Caco-2 (cell line): ENCODE results near the gene MSH3. TPM values are rescaled to one million over a fixed set of nuclear protein-coding genes. Genes with fewer than 3 reads are reported as not detected.

ENCODE experiments used
- BruUV-seq: library from RNA; stranded (reverse); fragments of 400-500 nt; replicated peaks from 2 replicates; lab custom pipeline; 2021; lab: Mats Ljungman, UMichigan
- CTCF ChIA-PET: fragments of 300-600 bp; sonication (Branson Sonifier 250); formaldehyde crosslinking; loops from one replicate; lab custom pipeline; 2022; ENCODE audit warnings: antibody characterized with exemption; lab: Charles Lee
- POLR2A ChIA-PET: fragments of 300-600 bp; sonication (Branson Sonifier 250); formaldehyde crosslinking; loops from one replicate; lab custom pipeline; 2022; ENCODE audit warnings: antibody characterized with exemption; lab: Charles Lee
- DNase-seq, 2 experiments: peaks; one replicate each; pipeline versions ENCODE4 v3.0.0 to v3.0.0-alpha.2; 2020 to 2022
- H3K27me3 ChIP-seq: replicated peaks from 2 replicates; pipeline ENCODE4 v1.6.0; 2011; ENCODE audit warnings: low read length; ENCODE audit not compliant: control insufficient read depth, insufficient read depth
- H3K36me3 ChIP-seq: 2 replicates; pipeline ENCODE4 v1.5.1; 2011; ENCODE audit warnings: low read length; ENCODE audit not compliant: control insufficient read depth, insufficient read depth
- H3K4me1 ChIP-seq: fragments of 250-450 bp; sonication (Bioruptor Pico); 2 replicates; pipeline ENCODE4 v1.5.1; 2020; ENCODE audit warnings: mild to moderate bottlenecking
- H3K4me3 ChIP-seq: 2 replicates; pipeline ENCODE4 v1.5.1; 2011; ENCODE audit warnings: low read depth, mild to moderate bottlenecking, control low read depth, low read length
- H3K9me3 ChIP-seq: fragments of 250-450 bp; sonication (Bioruptor Pico); 2 replicates; pipeline ENCODE4 v1.5.1; 2020; ENCODE audit warnings: mild to moderate bottlenecking, moderate library complexity
- H3K27ac Mint-ChIP-seq: one replicate; pipeline ENCODE4 v1.8.0; 2022; ENCODE audit warnings: mixed read lengths; ENCODE audit not compliant: unreplicated experiment
- H3K27me3 Mint-ChIP-seq: one replicate; pipeline ENCODE4 v1.8.0; 2022; ENCODE audit warnings: mixed read lengths; ENCODE audit not compliant: insufficient read depth, unreplicated experiment
- H3K36me3 Mint-ChIP-seq: one replicate; pipeline ENCODE4 v1.8.0; 2022; ENCODE audit warnings: mild to moderate bottlenecking, mixed read lengths; ENCODE audit not compliant: insufficient read depth, unreplicated experiment
- H3K4me1 Mint-ChIP-seq: one replicate; pipeline ENCODE4 v1.8.0; 2022; ENCODE audit warnings: low read depth, mixed read lengths; ENCODE audit not compliant: unreplicated experiment
- H3K4me3 Mint-ChIP-seq: one replicate; pipeline ENCODE4 v1.8.0; 2022; ENCODE audit warnings: mild to moderate bottlenecking, moderate library complexity, mixed read lengths; ENCODE audit not compliant: unreplicated experiment
- H3K9me3 Mint-ChIP-seq: one replicate; pipeline ENCODE4 v1.8.0; 2022; ENCODE audit warnings: mixed read lengths; ENCODE audit not compliant: unreplicated experiment
- CTCF ChIP-seq, 2 experiments: fragments of 200-600 bp in 1 of 2; IDR thresholded peaks; 1 replicate in 1 of 2; 2 replicates in 1 of 2; pipeline versions ENCODE4 v1.5.1 to v1.8.0; 2011 to 2022; ENCODE audit warnings: antibody characterized with exemption in 1 of 2, control low read depth in 1 of 2, inconsistent platforms in 1 of 2, low read depth in 1 of 2, low read length in 1 of 2, mild to moderate bottlenecking in 1 of 2, moderate library complexity in 1 of 2; ENCODE audit not compliant: insufficient read depth in 1 of 2, severe bottlenecking in 1 of 2, unreplicated experiment in 1 of 2
- intact Hi-C: fragments of 100-400 bp; cut with micrococcal nuclease; formaldehyde crosslinking; loops from one replicate; pipeline ENCODE4 v1.10.0; 2022; ENCODE audit not compliant: unreplicated experiment
- total RNA-seq: library from RNA; stranded (reverse); gene quantifications from 2 replicates; pipeline ENCODE4 v1.2.3, GENCODE V29; 2022

MSH3 gene
- total RNA-seq, 1 experiment from 2014 or later: 17.1 TPM

GRCh38 chr5:80629281-80629680 is 25.2 kb upstream of the MSH3 start:
- Mint-ChIP-seq H3K27me3 (no peaks in the 10 kb centered on the region), H3K27ac (no peak overlapping the region), H3K36me3 (peaks cover 14% of the 10 kb centered on the region), H3K9me3 (no peaks in the 10 kb centered on the region), H3K4me1 (peaks cover 12% of the 10 kb centered on the region), H3K4me3 (no peak overlapping the region)
- Histone ChIP-seq H3K36me3 (no peaks in the 10 kb centered on the region), H3K27me3 (no peaks in the 10 kb centered on the region), H3K4me3 (no peak overlapping the region), H3K4me1 (no peaks in the 10 kb centered on the region), H3K9me3 (no peaks in the 10 kb centered on the region)
- DNase-seq: no peak
- POLR2A ChIA-PET: no interaction called here
- BruUV-seq: no TSS peak
- TF ChIP-seq CTCF (IDR thresholded peaks at IDR 0.05; ENCODE audit: insufficient read depth in 1 of 2, low read depth in 1 of 2, low read length in 1 of 2, severe bottlenecking in 1 of 2, unreplicated experiment in 1 of 2): no peak
- intact Hi-C loops: no loop called here
- CTCF ChIA-PET: no interaction called here

GRCh38 chr5:80631278-80632259 is 22.9 kb upstream of the MSH3 start:
- Mint-ChIP-seq H3K4me1 (peaks cover 12% of the 10 kb centered on the region), H3K27me3 (no peaks in the 10 kb centered on the region), H3K36me3 (peaks cover 28% of the 10 kb centered on the region), H3K27ac (no peak overlapping the region), H3K9me3 (no peaks in the 10 kb centered on the region), H3K4me3 (no peak overlapping the region)
- Histone ChIP-seq H3K4me3 (no peak overlapping the region), H3K4me1 (no peaks in the 10 kb centered on the region), H3K9me3 (no peaks in the 10 kb centered on the region), H3K27me3 (no peaks in the 10 kb centered on the region), H3K36me3 (no peaks in the 10 kb centered on the region)
- POLR2A ChIA-PET: no interaction called here
- no peak for DNase-seq
- CTCF ChIA-PET: no interaction called here
- intact Hi-C loops: no loop called here
- no peak for TF ChIP-seq CTCF (IDR thresholded peaks at IDR 0.05; ENCODE audit: insufficient read depth in 1 of 2, low read depth in 1 of 2, low read length in 1 of 2, severe bottlenecking in 1 of 2, unreplicated experiment in 1 of 2)
- BruUV-seq: no TSS peak

- Mint-ChIP-seq H3K27me3 (no peaks in the 10 kb centered on the region), H3K4me1 (peaks cover 12% of the 10 kb centered on the region), H3K9me3 (no peaks in the 10 kb centered on the region), H3K4me3 (no peak overlapping the region), H3K27ac (no peak overlapping the region), H3K36me3 (peaks cover 35% of the 10 kb centered on the region)
- H3K27me3 ChIP-seq: no peaks in the 10 kb centered on the region
- no peaks in the 10 kb centered on the region for H3K36me3 ChIP-seq
- POLR2A ChIA-PET: no interaction called here
- H3K4me3 ChIP-seq: no peak overlapping the region
- no TSS peak for BruUV-seq
- TF ChIP-seq CTCF (IDR thresholded peaks at IDR 0.05; ENCODE audit: insufficient read depth in 1 of 2, low read depth in 1 of 2, low read length in 1 of 2, severe bottlenecking in 1 of 2, unreplicated experiment in 1 of 2): no peak
- H3K4me1 ChIP-seq: no peaks in the 10 kb centered on the region
- CTCF ChIA-PET: no interaction called here
- intact Hi-C loops: no loop called here
- no peak for DNase-seq
- H3K9me3 ChIP-seq: no peaks in the 10 kb centered on the region
These were observed 21.8 kb upstream of the MSH3 start for GRCh38 chr5:80632700-80633099.
